Measurements from ENCODE around the gene STARD5.

DNA sequence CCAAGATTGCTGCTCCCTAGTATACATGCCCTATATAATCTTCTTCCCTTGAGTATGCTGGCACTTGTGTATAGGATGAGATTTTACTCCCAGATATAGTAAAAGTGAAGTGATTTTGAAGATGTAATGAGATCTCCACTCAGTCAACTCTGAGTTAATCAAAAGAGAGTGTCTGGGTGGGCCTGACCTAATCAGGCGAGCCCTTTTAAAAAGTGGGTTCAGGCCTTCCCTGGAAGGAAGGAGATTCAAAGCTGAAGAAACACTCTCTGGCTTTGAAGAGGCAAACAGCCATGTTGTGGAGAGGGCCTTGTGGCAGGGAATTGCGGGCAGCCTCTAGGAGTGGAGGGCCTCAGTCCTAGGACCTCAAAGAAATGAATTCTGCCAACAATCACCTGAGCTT, 5.5 kb upstream of the STARD5 start:
- TF ChIP-seq, protein P1, sequence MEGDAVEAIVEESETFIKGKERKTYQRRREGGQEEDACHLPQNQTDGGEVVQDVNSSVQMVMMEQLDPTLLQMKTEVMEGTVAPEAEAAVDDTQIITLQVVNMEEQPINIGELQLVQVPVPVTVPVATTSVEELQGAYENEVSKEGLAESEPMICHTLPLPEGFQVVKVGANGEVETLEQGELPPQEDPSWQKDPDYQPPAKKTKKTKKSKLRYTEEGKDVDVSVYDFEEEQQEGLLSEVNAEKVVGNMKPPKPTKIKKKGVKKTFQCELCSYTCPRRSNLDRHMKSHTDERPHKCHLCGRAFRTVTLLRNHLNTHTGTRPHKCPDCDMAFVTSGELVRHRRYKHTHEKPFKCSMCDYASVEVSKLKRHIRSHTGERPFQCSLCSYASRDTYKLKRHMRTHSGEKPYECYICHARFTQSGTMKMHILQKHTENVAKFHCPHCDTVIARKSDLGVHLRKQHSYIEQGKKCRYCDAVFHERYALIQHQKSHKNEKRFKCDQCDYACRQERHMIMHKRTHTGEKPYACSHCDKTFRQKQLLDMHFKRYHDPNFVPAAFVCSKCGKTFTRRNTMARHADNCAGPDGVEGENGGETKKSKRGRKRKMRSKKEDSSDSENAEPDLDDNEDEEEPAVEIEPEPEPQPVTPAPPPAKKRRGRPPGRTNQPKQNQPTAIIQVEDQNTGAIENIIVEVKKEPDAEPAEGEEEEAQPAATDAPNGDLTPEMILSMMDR (IDR thresholded peaks at IDR 0.05) = no peak
- no peak for TF ChIP-seq POLR2A (IDR thresholded peaks at IDR 0.05)
